GM23248 (cell line): ENCODE measurements around the gene CTBP2. TPM values are rescaled to one million over a fixed set of nuclear protein-coding genes. Genes with fewer than 3 reads are reported as not detected.

Experiments
- DNase-seq: peaks from one replicate; pipeline ENCODE4 v3.0.0-alpha.2; 2015
- H2AFZ ChIP-seq: fragments of 200-600 bp; sonication (generic); 2 replicates; pipeline ENCODE4 v1.6.1; 2016; ENCODE audit warnings: antibody characterized with exemption
- H3F3A ChIP-seq: fragments of 200-600 bp; sonication (generic); 2 replicates; pipeline ENCODE4 v1.6.1; 2016; ENCODE audit warnings: mild to moderate bottlenecking, antibody characterized with exemption, mixed run types; ENCODE audit not compliant: insufficient read depth
- H3K27ac ChIP-seq: fragments of 200-600 bp; sonication (generic); 2 replicates; pipeline ENCODE4 v1.5.1; 2016; ENCODE audit warnings: mild to moderate bottlenecking
- H3K27me3 ChIP-seq: fragments of 200-600 bp; sonication (generic); replicated peaks from 2 replicates; pipeline ENCODE4 v1.6.1; 2016; ENCODE audit warnings: mild to moderate bottlenecking; ENCODE audit not compliant: insufficient read depth
- H3K36me3 ChIP-seq: fragments of 200-600 bp; sonication (generic); 2 replicates; pipeline ENCODE4 v1.6.1; 2016; ENCODE audit warnings: low read depth, mild to moderate bottlenecking
- H3K4me1 ChIP-seq: fragments of 200-600 bp; sonication (generic); 2 replicates; pipeline ENCODE4 v1.6.1; 2016; ENCODE audit warnings: mild to moderate bottlenecking; ENCODE audit not compliant: insufficient read depth
- H3K4me2 ChIP-seq: fragments of 200-600 bp; sonication (generic); one replicate; pipeline ENCODE4 v1.6.1; 2016; ENCODE audit warnings: mild to moderate bottlenecking; ENCODE audit not compliant: unreplicated experiment
- H3K4me3 ChIP-seq: fragments of 200-600 bp; sonication (generic); 2 replicates; pipeline ENCODE4 v1.5.1; 2016; ENCODE audit warnings: mild to moderate bottlenecking
- H3K79me2 ChIP-seq: fragments of 200-600 bp; sonication (generic); 2 replicates; pipeline ENCODE4 v1.6.1; 2016; ENCODE audit warnings: mild to moderate bottlenecking; ENCODE audit not compliant: insufficient read depth
- H3K9ac ChIP-seq: fragments of 200-600 bp; sonication (generic); 2 replicates; pipeline ENCODE4 v1.6.1; 2016; ENCODE audit warnings: mild to moderate bottlenecking
- H3K9me2 ChIP-seq: fragments of 200-600 bp; sonication (generic); 2 replicates; pipeline ENCODE4 v1.6.1; 2016; ENCODE audit warnings: mixed run types, mild to moderate bottlenecking, moderate library complexity; ENCODE audit not compliant: insufficient read depth
- H3K9me3 ChIP-seq: fragments of 200-600 bp; sonication (generic); one replicate; pipeline ENCODE4 v1.6.1; 2017; ENCODE audit warnings: low read depth
- H4K20me1 ChIP-seq: fragments of 200-600 bp; sonication (generic); 2 replicates; pipeline ENCODE4 v1.6.0; 2016; ENCODE audit not compliant: insufficient read depth
- EZH2 ChIP-seq: fragments of 200-600 bp; sonication (generic); IDR thresholded peaks from 2 replicates; pipeline ENCODE4 v1.6.1; 2018; ENCODE audit warnings: antibody characterized with exemption, mild to moderate bottlenecking; ENCODE audit not compliant: insufficient read depth, poor library complexity, severe bottlenecking
- EZH2phosphoT487 ChIP-seq: fragments of 200-600 bp; sonication (generic); IDR thresholded peaks from 2 replicates; pipeline ENCODE4 v1.6.1; 2018; ENCODE audit warnings: antibody characterized with exemption, moderate library complexity, mild to moderate bottlenecking, low read depth; ENCODE audit not compliant: insufficient read depth
- WGBS, 2 experiments: methylation state at CpG; one replicate each; pipeline ENCODE4 v1.1.6; 2015 to 2017; ENCODE audit warnings: low lambda C conversion rate in 2 of 2, low coverage in 1 of 2; ENCODE audit errors: missing lambda C conversion rate in 2 of 2; 5-methylcytosine and 5-hydroxymethylcytosine counted together
- in situ Hi-C: fragments of 300-500 bp; cut with MboI; formaldehyde crosslinking; loops from 2 replicates; pipeline ENCODE4 v1.15.0; 2020
- polyA plus RNA-seq: library from polyadenylated mRNA; unstranded; fragments of >200 nt; fragmentation: Nextera tagmentation; extraction: Ambion mirVana; gene quantifications from 2 replicates; pipeline ENCODE4 v1.2.1, GENCODE V29; 2016
- total RNA-seq: library from RNA; depleted of rRNA; stranded (reverse); fragments of >200 nt; shearing (Covaris generic); gene quantifications from 2 replicates; pipeline ENCODE4 v1.2.3, GENCODE V29; 2014

CTBP2 gene
- total and polyA plus RNA-seq, 2 experiments from 2014 or later, result 52.0 to 65.5 TPM

GRCh38 chr10:124943301-124944092, 216.9 kb downstream of the CTBP2 start:
- peak; percentile 92 for DNase-seq
- Histone ChIP-seq H3K27me3 (no peaks in the 10 kb centered on the region), H4K20me1 (peaks cover 20% of the 10 kb centered on the region; the same call in 1 of the 2 replicates), H3K4me2 (peak overlapping the region; percentile 59), H3K9ac (peak overlapping the region; percentile 75), H3F3A (peaks cover 43% of the 10 kb centered on the region), H2AFZ (no peak overlapping the region), H3K4me3 (peak overlapping the region; percentile 11), H3K4me1 (peaks cover 31% of the 10 kb centered on the region), H3K9me3 (no peaks in the 10 kb centered on the region), H3K9me2 (no peaks in the 10 kb centered on the region), H3K36me3 (no peaks in the 10 kb centered on the region), H3K27ac (peak overlapping the region; percentile 91), H3K79me2 (peaks cover 89% of the 10 kb centered on the region)
- in situ Hi-C loops, result no loop called here
- TF ChIP-seq EZH2phosphoT487 (0 out of 2 replicates have a peak, but pooled peaks have one; percentile 41), EZH2 (no peak)
- WGBS, 2 experiments, result 12 to 22% methylated on average over 9 of the region's 9 CpGs

GRCh38 chr10:124942317-124943169, 217.8 kb downstream of the CTBP2 start:
- no peak overlapping the region for H2AFZ ChIP-seq
- no peaks in the 10 kb centered on the region for H3K27me3 ChIP-seq
- peak overlapping the region; percentile 91 for H3K27ac ChIP-seq
- H3K4me1 ChIP-seq, result peaks cover 31% of the 10 kb centered on the region
- H3K9ac ChIP-seq, result peak overlapping the region; percentile 75
- WGBS, 2 experiments, result 75 to 78% methylated on average over 11 of the region's 11 CpGs
- DNase-seq, result no peak
- no peak for TF ChIP-seq EZH2phosphoT487
- no peak for TF ChIP-seq EZH2
- H3K4me2 ChIP-seq, result peak overlapping the region; percentile 59
- no peaks in the 10 kb centered on the region for H3K9me2 ChIP-seq
- H3K79me2 ChIP-seq, result peaks cover 89% of the 10 kb centered on the region
- 0 out of 2 replicates have a peak overlapping the region, but pooled peaks have one; percentile 11 for H3K4me3 ChIP-seq
- H3K36me3 ChIP-seq, result no peaks in the 10 kb centered on the region
- no peaks in the 10 kb centered on the region for H3K9me3 ChIP-seq
- H3F3A ChIP-seq, result peaks cover 43% of the 10 kb centered on the region
- peaks cover 29% of the 10 kb centered on the region; the same call in 1 of the 2 replicates for H4K20me1 ChIP-seq
- in situ Hi-C loops, result no loop called here

GRCh38 chr10:124941823-124942222, 218.5 kb downstream of the CTBP2 start, which contains the start of gene ZRANB1:
TSS of gene ZRANB1 (plus strand) at chr10:124942123. CDS start at chr10:124942494, 371 bp downstream.
- Histone ChIP-seq H3K4me3 (no peak within 1 kb of the TSS), H3K9ac (peak within 1 kb of the TSS; percentile 75), H3K79me2 (peaks cover 89% of the 10 kb centered on the region), H4K20me1 (peaks cover 31% of the 10 kb centered on the region; the same call in 1 of the 2 replicates), H3K27ac (peak within 1 kb of the TSS; percentile 91), H3K36me3 (no peaks in the 10 kb centered on the region), H2AFZ (no peak within 1 kb of the TSS), H3K9me3 (no peaks in the 10 kb centered on the region), H3K27me3 (no peaks in the 10 kb centered on the region), H3K4me1 (peaks cover 31% of the 10 kb centered on the region), H3K9me2 (no peaks in the 10 kb centered on the region), H3K4me2 (peak within 1 kb of the TSS; percentile 59), H3F3A (peaks cover 41% of the 10 kb centered on the region)
- DNase-seq, result no peak
- in situ Hi-C loops, result no loop called here
- TF ChIP-seq EZH2phosphoT487 (no peak), EZH2 (no peak)
- WGBS, 2 experiments, result 98% methylated on average over 4 of the region's 4 CpGs

GRCh38 chr10:124939290-124939689, 221.1 kb downstream of the CTBP2 start:
- no peak for TF ChIP-seq EZH2phosphoT487
- TF ChIP-seq EZH2, result no peak

More at GRCh38 chr10:124939290-124939689, 221.1 kb downstream of the CTBP2 start:
- Histone ChIP-seq H3K79me2 (peaks cover 93% of the 10 kb centered on the region), H3K4me3 (no peak overlapping the region), H3K4me1 (peaks cover 25% of the 10 kb centered on the region), H3K36me3 (no peaks in the 10 kb centered on the region), H4K20me1 (peaks cover 47% of the 10 kb centered on the region; the same call in 1 of the 2 replicates), H3K27me3 (no peaks in the 10 kb centered on the region), H2AFZ (no peak overlapping the region), H3K9me2 (no peaks in the 10 kb centered on the region), H3K4me2 (no peak overlapping the region), H3K9me3 (no peaks in the 10 kb centered on the region), H3K27ac (no peak overlapping the region), H3K9ac (no peak overlapping the region), H3F3A (peaks cover 20% of the 10 kb centered on the region)
- no peak for DNase-seq
- WGBS, 2 experiments, result 97 to 100% methylated on average over 1 of the region's 1 CpG
- in situ Hi-C loops, result no loop called here
